ENCODE measurements around the gene C1orf52. TPM values are rescaled to one million over a fixed set of nuclear protein-coding genes. Genes with fewer than 3 reads are reported as not detected.

Gene C1orf52
- total and polyA plus RNA-seq, 9 of the 15 experiments (the other 6 are each of a cell fraction or from before 2014, with no cell fraction given): 17.0 to 38.5 (median 33.0) TPM

Small RNA genes within 50 kb of the gene (small RNA-seq; reads per million reads assigned to genes)
- not detected for gene RF00019

Other genes starting within 250 kb of the C1orf52 start
- gene MCOLN3, start 211.2 kb downstream of the C1orf52 start, total RNA-seq (2014; rRNA removed): not detected in 2 replicates
- gene MCOLN3, start 211.2 kb downstream of the C1orf52 start, total RNA-seq (2014; rRNA removed; fragmentation: Illumina TruSeq; extraction: Trizol): not detected in 2 replicates
- gene MCOLN3, start 211.2 kb downstream of the C1orf52 start, total RNA-seq (2015; rRNA removed; fragmentation: Illumina TruSeq; extraction: Trizol): not detected in 2 replicates
- gene MCOLN3, start 211.2 kb downstream of the C1orf52 start, total RNA-seq (2021): not detected in 2 replicates
- 0.04 TPM in 1 of 2 replicates, not detected in the other for gene MCOLN3, start 211.2 kb downstream of the C1orf52 start, polyA plus RNA-seq (2011; rRNA removed)
- gene MCOLN3, start 211.2 kb downstream of the C1orf52 start, polyA plus RNA-seq (2014; fragmentation: Illumina TruSeq; extraction: Trizol): not detected in 2 replicates
- gene MCOLN3, start 211.2 kb downstream of the C1orf52 start, polyA plus RNA-seq (2014; fragmentation: Nextera tagmentation; extraction: Ambion mirVana): not detected
- 0.05 TPM in 1 of 2 replicates, not detected in the other for gene MCOLN3, start 211.2 kb downstream of the C1orf52 start, polyA plus RNA-seq (2014; rRNA removed)
- 4.5 and 5.8 TPM in 2 replicates for gene SYDE2, start 58.6 kb downstream of the C1orf52 start, total RNA-seq (2014; rRNA removed)
- 8.6 and 8.7 TPM in 2 replicates for gene SYDE2, start 58.6 kb downstream of the C1orf52 start, total RNA-seq (2014; rRNA removed; fragmentation: Illumina TruSeq; extraction: Trizol)
- 7.8 and 8.3 TPM in 2 replicates for gene SYDE2, start 58.6 kb downstream of the C1orf52 start, total RNA-seq (2015; rRNA removed; fragmentation: Illumina TruSeq; extraction: Trizol)
- gene SYDE2, start 58.6 kb downstream of the C1orf52 start, total RNA-seq (2021): 6.0 and 6.4 TPM in 2 replicates
- gene SYDE2, start 58.6 kb downstream of the C1orf52 start, polyA plus RNA-seq (2011; rRNA removed): 4.9 and 5.5 TPM in 2 replicates
- gene SYDE2, start 58.6 kb downstream of the C1orf52 start, polyA plus RNA-seq (2014; fragmentation: Illumina TruSeq; extraction: Trizol): 3.3 and 3.9 TPM in 2 replicates
- under 1 TPM; 0.39 to 0.77 TPM for gene SYDE2, start 58.6 kb downstream of the C1orf52 start, polyA plus RNA-seq (2014; fragmentation: Nextera tagmentation; extraction: Ambion mirVana)
- gene SYDE2, start 58.6 kb downstream of the C1orf52 start, polyA plus RNA-seq (2014; rRNA removed): 2.3 and 2.6 TPM in 2 replicates
- gene BCL10, start 17.0 kb upstream of the C1orf52 start, total RNA-seq (2014; rRNA removed): 10.0 and 11.1 TPM in 2 replicates
- 19.4 and 20.4 TPM in 2 replicates for gene BCL10, start 17.0 kb upstream of the C1orf52 start, total RNA-seq (2014; rRNA removed; fragmentation: Illumina TruSeq; extraction: Trizol)
- gene BCL10, start 17.0 kb upstream of the C1orf52 start, total RNA-seq (2015; rRNA removed; fragmentation: Illumina TruSeq; extraction: Trizol): 16.4 and 18.6 TPM in 2 replicates
- 18.6 and 19.4 TPM in 2 replicates for gene BCL10, start 17.0 kb upstream of the C1orf52 start, total RNA-seq (2021)
- gene BCL10, start 17.0 kb upstream of the C1orf52 start, polyA plus RNA-seq (2011; rRNA removed): 6.5 and 8.7 TPM in 2 replicates
- gene BCL10, start 17.0 kb upstream of the C1orf52 start, polyA plus RNA-seq (2014; fragmentation: Illumina TruSeq; extraction: Trizol): 11.8 and 14.7 TPM in 2 replicates
- 10 to 100 TPM; 10.6 to 12.3 TPM for gene BCL10, start 17.0 kb upstream of the C1orf52 start, polyA plus RNA-seq (2014; fragmentation: Nextera tagmentation; extraction: Ambion mirVana)
- 7.8 and 8.0 TPM in 2 replicates for gene BCL10, start 17.0 kb upstream of the C1orf52 start, polyA plus RNA-seq (2014; rRNA removed)
- gene DDAH1, start 205.5 kb upstream of the C1orf52 start, total RNA-seq (2014; rRNA removed): 0.08 and 0.18 TPM in 2 replicates
- 0.06 and 0.11 TPM in 2 replicates for gene DDAH1, start 205.5 kb upstream of the C1orf52 start, total RNA-seq (2014; rRNA removed; fragmentation: Illumina TruSeq; extraction: Trizol)
- gene DDAH1, start 205.5 kb upstream of the C1orf52 start, total RNA-seq (2015; rRNA removed; fragmentation: Illumina TruSeq; extraction: Trizol): 0.04 and 0.07 TPM in 2 replicates
- gene DDAH1, start 205.5 kb upstream of the C1orf52 start, total RNA-seq (2021): 0.24 and 0.27 TPM in 2 replicates
- 0.13 and 0.19 TPM in 2 replicates for gene DDAH1, start 205.5 kb upstream of the C1orf52 start, polyA plus RNA-seq (2011; rRNA removed)
- gene DDAH1, start 205.5 kb upstream of the C1orf52 start, polyA plus RNA-seq (2014; fragmentation: Illumina TruSeq; extraction: Trizol): 0.08 and 0.10 TPM in 2 replicates
- gene DDAH1, start 205.5 kb upstream of the C1orf52 start, polyA plus RNA-seq (2014; fragmentation: Nextera tagmentation; extraction: Ambion mirVana): under 1 TPM; 0.04 to 0.10 TPM
- 0.08 TPM in 1 of 2 replicates, not detected in the other for gene DDAH1, start 205.5 kb upstream of the C1orf52 start, polyA plus RNA-seq (2014; rRNA removed)